Activated CD4-positive, alpha-beta T cell treated with anti-CD3 and anti-CD28 coated beads, Interleukin-2, amount 50 U/mL, for 24 hours (primary cell): ENCODE measurements around the gene LEF1.
A peak's percentile ranks its signal among the peaks of the same experiment; 100 is the strongest.

Experiments used
- DNase-seq, 2 donors: peaks; one replicate each; pipeline ENCODE4 v3.0.0-alpha.2; 2020; ENCODE audit warnings: low read depth in 1 of 2, low spot score in 1 of 2

The LEF1 gene

DNA sequence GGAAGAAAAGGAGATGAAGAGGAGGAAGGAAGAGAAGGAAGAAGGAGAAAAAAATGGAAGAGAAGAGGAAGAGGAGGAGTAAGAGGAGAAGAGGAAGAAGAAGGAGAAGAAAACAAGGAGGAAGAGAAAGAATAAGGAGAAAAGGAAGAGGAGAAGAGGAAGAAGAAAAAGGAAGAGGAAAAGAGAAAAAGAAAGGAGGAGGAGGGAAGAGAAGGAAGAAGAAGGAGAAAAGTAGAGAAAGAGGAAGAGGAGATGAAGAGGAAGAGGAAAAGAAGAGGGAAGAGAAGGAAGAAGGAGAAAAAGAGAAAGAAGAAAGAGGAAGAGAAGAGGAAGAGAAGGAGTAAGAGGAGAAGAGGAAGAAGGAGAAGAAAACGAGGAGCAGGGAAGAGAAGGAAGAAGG lies 11.8 kb upstream of the LEF1 start:
- DNase-seq, result no peak

DNA sequence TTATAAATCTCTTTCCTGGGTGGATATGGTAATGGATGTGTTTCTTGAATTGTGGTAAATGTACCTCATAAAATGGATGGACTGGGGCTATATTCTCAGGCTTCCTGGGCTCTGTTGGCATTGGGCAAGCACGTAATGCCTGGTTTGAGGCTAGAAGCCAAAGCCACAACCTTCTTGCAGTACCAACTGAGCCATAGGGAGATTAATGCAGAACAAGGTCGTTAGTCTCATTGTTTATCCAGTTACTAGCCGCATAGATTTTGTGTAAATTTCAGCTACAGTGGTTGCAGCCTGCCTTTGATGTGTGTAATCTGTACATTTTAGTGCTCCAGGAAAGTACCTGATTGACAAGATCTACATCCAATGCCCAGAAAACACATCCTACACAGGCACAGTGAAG lies 7.2 kb upstream of the LEF1 start:
- DNase-seq, result no peak

DNA sequence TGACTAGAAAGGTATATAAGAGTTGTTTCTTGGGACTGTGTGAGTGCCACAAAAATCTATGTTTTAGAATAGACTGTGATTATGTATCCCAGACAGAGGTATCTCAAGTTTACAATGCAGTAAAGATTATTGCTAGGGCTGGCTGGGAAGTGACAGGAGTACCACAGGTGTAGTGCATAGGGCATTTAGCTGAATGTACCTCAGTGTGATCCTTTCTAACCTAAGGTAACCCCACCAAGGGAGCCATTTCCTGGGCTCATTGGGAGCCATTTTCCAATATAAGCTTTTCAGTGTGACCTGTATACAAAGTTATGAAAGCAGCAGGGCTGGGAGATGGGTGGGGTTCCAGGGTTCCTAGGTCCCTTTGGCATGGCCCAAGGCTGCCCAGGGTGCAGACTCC lies 6.1 kb upstream of the LEF1 start:
- DNase-seq, result no peak

DNA sequence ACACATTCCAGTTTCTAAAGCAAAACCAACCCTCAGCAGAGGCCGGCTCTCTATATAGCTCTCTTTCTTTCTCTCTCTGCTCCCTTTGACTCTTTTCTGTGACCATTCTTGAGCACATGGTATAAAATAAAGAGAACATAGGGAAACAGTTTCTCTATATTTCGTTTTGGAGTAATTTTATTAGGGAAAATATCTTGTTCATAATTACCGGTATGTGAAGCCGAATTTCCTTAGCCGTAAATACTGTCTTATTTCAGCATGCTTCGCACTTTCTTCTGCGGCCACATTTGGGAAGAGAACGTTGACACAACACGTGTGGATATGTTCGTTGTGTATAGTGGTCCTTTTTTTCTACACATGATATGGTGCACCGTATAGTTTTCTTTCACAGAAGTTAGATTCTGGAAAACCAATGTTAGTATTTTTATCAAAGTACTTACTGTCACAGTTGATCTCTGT lies 4.9 kb upstream of the LEF1 start:
- no peak for DNase-seq

DNA sequence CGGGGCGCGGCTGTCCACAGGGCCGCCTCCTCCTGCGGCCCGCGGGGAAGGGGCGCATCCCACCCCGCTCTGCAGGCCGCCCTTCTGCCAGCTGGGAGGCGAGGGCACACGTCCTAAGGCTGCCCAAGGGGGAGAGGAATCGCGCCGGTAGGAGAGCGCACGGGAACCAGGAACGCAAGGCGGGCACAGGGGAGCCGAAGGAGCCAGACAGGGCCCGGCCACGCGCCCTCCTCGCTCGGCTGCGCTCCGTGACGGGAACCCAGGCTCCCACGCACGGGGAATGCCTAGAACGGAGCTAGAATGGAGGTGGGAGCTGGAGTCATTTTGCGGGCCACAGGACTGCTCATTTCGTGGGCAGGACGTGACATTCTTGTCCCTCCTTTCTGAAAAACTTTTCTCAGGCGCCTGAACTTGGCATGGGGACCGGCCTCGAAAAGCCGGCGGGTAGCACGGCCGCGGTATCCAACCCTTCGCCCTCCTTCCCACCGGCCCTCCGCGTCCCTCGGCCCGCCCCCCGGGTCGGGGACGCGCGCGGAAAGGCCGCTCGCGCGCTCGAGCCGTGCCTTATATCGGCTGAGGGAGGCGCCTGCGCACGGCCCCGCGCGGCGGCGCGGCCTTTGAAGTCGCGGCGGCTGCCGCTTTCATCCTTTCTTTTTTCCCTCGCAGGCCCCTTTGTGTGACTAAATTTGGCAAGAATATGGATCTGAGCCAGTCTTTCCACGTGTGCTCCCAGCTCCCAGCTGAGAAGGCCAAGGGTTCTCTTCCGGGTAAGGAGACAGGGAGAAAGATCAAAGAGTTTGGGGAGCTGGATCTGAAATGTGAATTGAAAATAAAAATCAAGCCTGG lies 4.2 kb upstream of the LEF1 start:
- DNase-seq, result peak in 1 of 2 donors; percentile 54

DNA sequence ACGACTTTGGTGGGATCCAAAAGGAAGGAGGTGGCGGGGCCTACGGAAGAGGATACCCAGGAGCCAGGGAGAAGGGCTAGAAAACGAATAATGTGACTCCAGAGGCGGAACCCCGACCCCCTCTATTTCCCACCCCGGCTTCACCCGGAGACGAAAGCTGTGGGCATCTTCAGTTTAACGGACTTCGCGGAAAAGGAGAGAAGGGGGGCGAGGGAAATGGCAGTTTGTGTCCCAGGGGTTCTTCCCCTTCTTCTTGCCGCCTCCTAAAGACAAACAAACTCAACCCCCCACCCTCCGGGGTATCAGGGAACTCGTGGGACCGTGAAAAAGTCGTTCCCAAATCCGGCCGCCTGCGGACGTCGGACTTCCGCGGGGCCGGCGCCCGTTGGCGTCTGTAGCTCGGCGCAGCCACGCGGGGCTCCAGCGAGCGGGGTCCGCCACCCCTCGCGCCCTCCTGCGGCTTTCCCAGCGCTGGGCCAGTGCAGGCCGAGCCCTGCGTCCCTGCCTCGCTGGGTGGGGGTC lies 3.6 kb upstream of the LEF1 start:
- no peak for DNase-seq

DNA sequence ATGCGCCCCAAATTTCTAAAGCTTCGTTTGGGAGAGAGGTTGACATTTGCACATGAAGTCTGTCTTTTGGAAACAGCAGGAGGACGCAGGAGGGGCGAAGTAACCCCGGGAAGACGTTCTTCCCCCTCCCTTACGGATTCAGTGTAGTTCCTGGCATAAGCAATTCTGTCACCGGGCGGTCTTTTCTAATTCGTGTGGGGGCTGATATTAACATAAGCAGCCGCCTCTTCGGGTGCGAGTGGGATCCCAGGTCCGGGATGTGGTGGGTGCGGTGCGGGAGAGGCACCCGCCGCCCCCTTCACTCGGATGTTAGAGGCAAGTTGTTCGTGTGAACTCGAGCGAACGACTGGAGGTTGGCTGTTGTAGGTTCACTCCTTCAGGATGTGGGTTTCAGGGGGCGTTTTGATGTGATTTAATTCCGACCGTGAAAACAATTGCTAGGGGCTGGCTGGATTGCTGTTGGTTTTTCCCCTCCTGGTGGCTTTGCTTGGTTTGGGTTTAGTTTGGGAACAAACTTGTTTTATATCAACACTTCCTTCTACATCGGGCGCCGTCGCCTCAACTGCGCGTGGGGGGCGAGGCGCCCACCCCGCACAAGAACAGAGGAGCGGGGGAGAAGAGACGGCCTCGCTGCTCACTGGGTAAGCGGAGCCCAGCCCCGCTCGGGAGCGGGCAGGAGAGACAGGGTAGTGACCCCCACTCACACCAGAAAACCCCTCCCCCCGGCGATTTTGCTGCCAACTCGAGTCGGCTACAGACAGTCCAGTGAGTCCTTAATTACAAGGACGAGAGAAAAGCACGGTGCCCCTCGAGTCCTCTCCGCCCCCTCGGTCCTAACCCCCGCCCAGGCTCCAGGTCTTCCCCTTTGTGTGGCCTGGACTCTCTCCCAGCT lies 2.9 kb upstream of the LEF1 start:
- no peak for DNase-seq

DNA sequence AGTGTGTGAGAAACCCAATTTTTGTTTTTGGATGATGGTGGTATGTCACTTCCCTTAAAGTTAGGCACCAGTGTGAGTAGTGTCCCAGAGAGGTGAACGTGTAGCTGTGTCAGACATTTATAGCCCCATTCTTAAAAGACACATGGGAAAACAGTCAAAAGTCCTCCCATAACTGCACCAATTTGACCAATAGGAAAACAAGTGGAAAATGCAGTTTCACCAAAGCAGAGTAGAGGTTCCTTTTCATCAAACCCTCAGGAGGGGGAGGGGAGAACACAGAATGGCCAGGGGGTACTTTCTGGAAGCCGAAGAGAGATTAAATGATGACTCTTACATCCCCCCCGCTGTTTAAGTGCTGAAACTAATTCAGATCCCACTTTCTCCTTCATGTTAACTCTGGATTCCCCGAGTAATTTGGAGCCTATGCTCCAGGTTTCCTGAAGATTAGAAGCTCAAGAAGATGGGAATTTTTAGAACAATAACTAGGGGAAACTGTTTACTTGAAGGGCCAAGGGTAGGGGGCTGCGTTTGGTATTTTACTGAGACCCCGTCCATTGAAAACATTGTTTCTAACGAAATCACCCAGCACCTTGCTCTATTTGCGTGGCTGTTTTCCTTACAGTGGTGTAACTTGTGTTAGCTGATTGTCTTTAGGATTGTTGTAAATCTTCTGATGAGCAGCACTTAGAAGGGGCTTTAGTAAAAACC lies 2.1 kb upstream of the LEF1 start:
- DNase-seq, result no peak

DNA sequence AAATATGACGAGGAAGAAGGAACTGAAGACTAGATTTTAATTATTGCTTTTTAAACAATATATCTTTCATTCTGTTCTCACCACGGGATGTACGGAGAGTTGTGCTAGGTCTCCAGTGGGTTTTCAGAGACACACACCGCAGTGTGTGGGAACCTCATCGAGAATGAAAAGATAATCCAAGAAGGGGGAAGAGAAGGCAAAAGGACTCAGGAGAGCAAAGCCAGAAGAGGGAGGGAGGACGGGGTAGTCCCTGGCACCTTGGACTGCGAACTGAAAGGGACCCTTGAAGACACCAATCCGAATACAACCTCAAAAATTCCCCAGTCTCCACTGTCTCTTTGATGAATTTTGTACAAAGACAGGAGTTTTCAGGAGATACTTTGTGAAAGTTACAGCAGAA lies 932 bp upstream of the LEF1 start:
- no peak for DNase-seq

DNA sequence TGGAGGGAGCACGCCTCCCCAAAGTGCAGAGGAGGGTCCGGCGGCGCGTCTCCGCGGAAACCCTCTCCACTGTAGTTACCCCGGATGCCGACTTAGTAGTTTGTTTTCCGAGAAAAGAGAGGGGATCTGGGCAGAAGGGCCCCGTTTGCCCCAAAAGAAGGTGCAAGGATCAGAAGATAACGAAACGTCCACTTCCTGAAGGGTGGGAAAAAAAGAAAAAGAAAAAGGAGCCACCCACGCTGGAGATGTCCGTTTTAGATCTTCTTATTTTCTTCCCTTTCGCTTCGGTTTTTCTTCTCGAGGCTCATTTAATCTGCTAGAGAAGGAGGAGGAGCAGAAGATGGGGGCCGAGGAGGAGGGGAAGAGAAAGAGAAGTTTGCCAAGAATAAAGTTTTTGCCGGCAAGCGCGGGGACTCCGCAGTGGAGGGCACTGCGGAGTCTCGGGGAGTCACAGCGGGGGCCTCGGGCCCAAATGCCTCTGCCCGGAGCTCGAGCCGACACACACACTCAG lies 517 bp downstream of the LEF1 start:
- no peak for DNase-seq

DNA sequence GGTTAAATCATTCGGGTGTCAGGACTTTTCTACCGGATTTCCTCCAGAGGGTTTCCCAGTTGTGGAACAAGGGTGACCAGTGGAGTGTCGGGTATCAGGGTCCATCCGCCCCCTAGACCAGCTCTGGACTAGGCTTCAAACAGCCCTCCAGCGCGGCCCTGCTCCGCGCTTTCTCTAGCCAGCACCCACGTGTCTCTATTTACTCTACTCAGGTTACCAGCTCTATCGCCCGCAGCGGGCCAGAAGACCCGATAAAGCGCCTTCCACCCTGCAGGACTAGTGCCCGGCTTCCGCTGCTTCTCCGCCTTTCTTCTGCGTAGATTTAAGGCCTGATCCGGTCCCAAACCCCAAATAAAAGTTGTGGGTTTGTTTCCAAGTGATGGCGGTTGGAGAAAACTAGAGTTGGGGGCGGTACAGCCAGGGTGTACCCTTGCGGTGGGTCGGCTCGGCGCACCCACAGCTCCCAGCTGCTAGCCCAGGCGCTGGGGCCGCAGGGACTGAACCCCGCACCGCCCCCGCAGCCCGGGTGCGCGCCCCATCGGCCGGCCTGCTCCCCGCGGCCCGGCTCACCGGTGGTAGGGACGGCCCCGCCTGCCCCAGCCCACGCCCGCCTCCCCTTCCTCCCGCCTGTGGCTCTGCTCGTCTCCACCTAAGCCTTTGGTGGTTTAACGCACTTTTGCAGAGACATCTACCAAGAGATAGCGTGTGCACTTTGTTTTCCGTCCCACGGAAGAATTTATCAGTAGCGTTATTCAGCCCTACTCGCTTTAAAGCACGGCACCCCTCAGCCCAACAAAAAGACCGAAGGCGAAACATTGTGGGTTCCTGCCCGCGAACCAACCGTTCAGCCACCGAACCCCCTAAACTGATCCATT lies 2.1 kb downstream of the LEF1 start:
- peak in 1 of 2 donors; percentile 43 for DNase-seq

DNA sequence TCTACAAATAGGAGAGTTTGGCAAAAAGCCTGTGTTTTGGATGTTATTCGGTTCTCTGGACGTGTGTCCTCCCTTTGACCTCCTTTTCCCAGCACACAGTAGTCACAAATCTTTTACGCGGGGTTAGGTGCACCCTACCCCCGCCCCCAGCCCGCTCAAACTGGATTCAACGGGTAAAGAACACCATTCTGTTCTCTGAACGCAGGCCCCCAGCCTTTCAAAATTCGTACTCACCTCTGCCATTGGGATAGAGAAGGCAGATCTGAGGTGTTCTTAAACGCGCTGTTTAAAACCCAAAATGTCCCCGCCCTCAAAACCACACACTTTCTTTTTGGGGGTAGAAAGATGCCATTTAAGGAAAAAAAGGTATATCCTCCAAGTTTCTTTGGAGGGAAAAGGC lies 2.7 kb downstream of the LEF1 start:
- no peak for DNase-seq

DNA sequence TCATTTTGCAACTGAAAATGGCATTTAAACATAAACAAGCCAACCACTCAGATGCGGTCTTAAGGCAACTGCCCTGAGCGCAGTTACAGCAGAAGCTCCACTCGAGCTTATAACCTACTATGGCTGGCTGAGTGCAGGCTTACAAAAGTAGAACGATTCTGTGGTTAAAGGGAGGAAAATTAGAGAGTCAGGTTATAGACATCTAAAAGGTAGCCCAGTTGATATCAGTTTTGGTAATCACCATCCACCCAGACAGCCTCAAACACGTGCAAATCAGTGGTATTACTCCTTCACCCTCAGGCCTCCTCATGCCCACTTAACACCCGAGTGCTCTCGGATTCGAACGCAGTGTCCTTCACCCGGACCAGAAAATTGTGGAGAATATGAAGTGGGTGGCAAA lies 3.1 kb downstream of the LEF1 start:
- no peak for DNase-seq

DNA sequence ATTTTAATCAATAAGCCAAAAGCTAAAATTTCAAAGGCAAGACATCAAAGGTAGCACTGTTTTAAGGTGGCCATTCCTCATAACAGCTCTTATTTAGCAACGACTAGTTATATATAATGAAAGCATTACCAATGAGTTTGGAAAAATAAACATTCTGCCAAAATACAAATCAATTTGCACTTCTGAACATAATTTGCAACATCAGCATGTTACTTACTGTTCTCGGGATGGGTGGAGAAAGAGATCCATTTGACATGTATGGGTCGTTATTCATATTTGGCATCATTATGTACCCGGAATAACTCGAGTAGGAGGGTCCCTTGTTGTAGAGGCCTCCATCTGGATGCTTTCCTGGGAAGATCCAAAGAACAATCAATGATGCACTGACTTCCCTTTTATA lies 5.4 kb downstream of the LEF1 start:
- DNase-seq, result no peak

DNA sequence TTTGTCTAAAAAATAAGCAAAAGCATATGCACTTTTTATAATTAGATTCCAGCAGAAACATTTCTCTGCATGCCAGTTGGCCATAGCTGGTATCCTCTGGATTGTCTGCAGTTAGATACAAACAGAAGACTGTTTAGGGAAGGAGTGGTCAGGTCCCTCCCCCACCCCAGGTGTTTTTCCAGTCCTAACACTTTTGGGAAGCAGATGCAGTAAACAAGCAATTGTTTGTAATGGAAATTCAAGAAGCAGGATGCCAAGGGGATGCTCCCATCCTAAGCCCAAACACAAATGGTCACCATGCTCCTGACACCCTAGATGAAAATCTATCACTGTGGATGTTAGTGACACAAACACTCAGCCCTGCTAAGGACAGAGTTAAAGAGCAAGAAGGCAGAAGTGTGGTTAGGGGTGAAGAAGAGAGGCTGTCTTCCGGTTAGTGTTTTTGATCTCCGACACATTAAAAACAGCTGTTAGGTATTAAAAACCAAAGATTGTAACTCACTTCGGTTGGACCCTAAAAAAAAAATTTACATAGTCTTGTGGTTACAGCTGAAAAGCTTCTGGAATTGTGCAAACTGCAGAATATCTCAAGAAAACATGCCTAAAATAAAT lies 7.9 kb downstream of the LEF1 start:
- no peak for DNase-seq

DNA sequence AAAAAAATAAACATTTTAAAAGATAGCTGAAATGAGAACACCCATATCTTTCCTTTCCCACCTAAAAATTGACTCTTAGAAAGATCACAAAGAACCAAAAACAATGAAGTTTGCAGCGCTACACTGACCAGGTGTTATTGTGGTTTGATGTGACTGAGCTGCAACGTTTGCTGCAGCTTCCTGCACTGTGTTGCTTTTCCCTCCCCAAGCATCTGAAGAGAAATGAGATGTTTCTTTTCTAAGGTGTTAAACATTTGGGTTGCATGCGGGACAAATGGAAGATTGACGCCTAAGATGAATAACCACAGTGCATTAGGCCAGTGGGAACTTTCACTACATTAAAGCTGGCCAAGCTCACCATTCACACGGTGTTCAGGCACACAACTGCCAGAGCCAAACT lies 8.9 kb downstream of the LEF1 start:
- no peak for DNase-seq

DNA sequence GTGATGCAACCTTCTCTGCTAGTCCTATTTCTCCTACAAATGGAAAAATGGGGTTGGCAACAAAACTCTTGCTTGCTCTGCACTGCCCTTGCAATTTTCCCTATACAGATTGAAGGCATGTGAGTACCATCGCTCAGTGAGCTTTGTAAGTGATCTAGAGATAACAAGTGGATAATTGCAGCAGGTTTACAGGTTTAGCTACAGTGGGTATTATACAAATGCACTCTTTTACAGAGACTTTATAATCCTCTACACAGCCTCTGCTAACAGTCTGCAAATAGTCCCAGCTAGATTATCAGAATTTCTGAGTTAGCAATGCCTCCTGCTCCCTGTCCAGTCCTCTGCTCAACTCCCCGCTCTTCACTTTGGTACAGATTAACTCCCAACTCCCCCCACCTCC lies 11.1 kb downstream of the LEF1 start:
- DNase-seq, result no peak

DNA sequence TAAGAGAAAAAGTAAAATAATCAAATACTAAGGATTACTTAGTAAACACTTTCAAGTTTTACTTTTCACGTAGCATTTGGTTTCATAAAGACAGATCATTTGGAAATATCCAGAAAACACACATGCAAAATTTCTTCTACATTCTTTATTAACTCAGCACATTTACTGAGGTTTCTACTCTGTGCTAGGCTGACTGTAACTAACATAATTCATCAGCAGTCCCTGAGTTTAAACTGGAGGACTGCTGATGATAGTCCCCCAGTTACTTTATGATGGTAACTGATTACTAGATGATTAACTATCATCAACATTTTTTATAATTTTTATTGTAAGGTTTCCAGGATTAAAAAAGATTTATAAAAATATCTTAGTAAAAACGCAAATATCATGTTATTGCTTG lies 12.3 kb downstream of the LEF1 start:
- DNase-seq, result no peak

DNA sequence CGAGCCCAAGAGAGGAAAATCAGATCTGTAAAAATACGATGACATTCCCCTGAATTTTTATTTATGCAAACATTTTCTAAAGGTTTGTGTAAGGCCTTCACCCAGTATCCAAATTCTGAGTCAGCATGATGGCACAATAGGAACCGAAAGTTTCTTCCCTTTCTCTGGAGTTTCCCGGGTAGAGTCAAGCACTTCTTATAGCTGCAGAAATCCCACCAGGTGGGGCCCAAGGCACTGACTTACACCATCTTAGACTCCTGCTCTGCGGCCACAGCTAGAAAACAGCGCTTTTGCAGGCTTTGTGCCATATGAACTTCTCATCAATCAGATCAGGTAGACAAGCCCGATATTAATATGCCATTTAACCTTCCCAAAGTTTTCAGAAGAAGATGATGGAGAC lies 13.4 kb downstream of the LEF1 start:
- no peak for DNase-seq

DNA sequence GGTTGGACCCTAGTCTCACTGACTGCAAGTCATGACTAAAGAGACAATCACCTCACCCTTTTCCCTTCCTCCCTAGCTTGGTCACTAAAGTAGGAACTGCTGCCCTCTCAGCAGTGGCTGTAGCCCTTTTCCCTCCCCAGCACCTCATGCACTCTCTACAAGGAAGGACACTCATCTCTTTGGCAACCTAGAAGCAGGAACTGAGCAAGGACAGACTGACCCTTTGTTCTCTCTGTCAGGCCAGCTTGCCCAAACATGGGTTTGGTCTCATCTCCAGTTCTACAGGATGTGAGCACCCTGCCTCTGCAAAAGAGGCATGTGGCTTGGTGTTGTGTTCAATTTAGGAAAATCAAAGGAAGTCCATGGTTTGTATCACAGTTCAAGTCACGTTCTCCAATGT lies 15.8 kb downstream of the LEF1 start:
- DNase-seq, result no peak
